HepG2 (cell line): ENCODE data around the gene ATRNL1. TPM values are rescaled to one million over a fixed set of nuclear protein-coding genes. Genes with fewer than 3 reads are reported as not detected.

ENCODE experiments used
- ATAC-seq: fragments of 200-7000 bp; cut with Tn5 transposase; 3 replicates; pipeline ENCODE4 v1.9.1; 2020; ENCODE audit warnings: mild to moderate bottlenecking, moderate library complexity
- BruUV-seq: library from RNA; stranded (reverse); fragments of 400-500 nt; replicated peaks from 2 replicates; lab custom pipeline; 2021; lab: Mats Ljungman, UMichigan
- CTCF ChIA-PET: fragments of 300-600 bp; formaldehyde crosslinking; extraction: SDS; loops from one replicate; lab custom pipeline; 2021; ENCODE audit warnings: low total read pairs, inconsistent platforms, low intra/inter-chr PET ratio; lab: Yijun Ruan, JAX
- POLR2A ChIA-PET: fragments of 350-600 bp; sonication (Branson Sonifier 250); formaldehyde crosslinking; loops from one replicate; lab custom pipeline; 2020; ENCODE audit warnings: antibody characterized with exemption, inconsistent platforms; lab: Yijun Ruan, JAX
- DNase-seq: peaks from one replicate; pipeline ENCODE4 v3.0.0-alpha.2; 2015; ENCODE audit warnings: low spot score
- FAIRE-seq: peaks from 3 replicates; lab custom pipeline; 2011; peaks lifted over from hg19 to GRCh38; lab: Jason Lieb, UNC
- H2AFZ ChIP-seq: one replicate; pipeline ENCODE4 v1.6.1; 2011; ENCODE audit warnings: low read length, inconsistent platforms
- H3K27ac ChIP-seq: fragments of 300-600 bp; 3 replicates; pipeline ENCODE4 v1.8.0; 2011; ENCODE audit warnings: mixed run types, mild to moderate bottlenecking, mixed read lengths, low read length, inconsistent platforms; ENCODE audit not compliant: insufficient read depth; ENCODE audit errors: extremely low read length
- H3K27me3 ChIP-seq, 2 experiments: fragments of 200-600 bp in 1 of 2; 2 replicates in 1 of 2; 3 replicates in 1 of 2; pipeline versions ENCODE4 v1.6.0 to v1.8.0; 2011; ENCODE audit warnings: low read length in 2 of 2, mild to moderate bottlenecking in 2 of 2, moderate library complexity in 2 of 2, inconsistent platforms in 1 of 2; ENCODE audit not compliant: insufficient read depth in 2 of 2, control insufficient read depth in 1 of 2
- H3K36me3 ChIP-seq, 2 experiments: fragments of 200-600 bp in 1 of 2; replicated peaks in 1 of 2; 2 replicates in 1 of 2; 3 replicates in 1 of 2; pipeline versions ENCODE4 v1.5.1 to v1.8.0; 2011; ENCODE audit warnings: low read length in 2 of 2, inconsistent platforms in 1 of 2; ENCODE audit not compliant: insufficient read depth in 2 of 2, control insufficient read depth in 1 of 2
- H3K4me1 ChIP-seq: 2 replicates; pipeline ENCODE4 v1.5.1; 2012; ENCODE audit warnings: low read length, inconsistent platforms; ENCODE audit not compliant: insufficient read depth
- H3K4me2 ChIP-seq: 2 replicates; pipeline ENCODE4 v1.6.0; 2011; ENCODE audit warnings: low read depth, low read length, inconsistent platforms
- H3K4me3 ChIP-seq, 3 experiments: fragments of 200-600 bp in 1 of 3; sonication (generic), shearing (Covaris generic) in 1 of 3; replicated peaks in 1 of 3; 2 replicates each; pipeline ENCODE4 v1.5.1; 2011 to 2016; ENCODE audit warnings: low read length in 3 of 3, inconsistent platforms in 2 of 3, low read depth in 2 of 3, mild to moderate bottlenecking in 2 of 3, control low read depth in 1 of 3, mixed read lengths in 1 of 3; ENCODE audit not compliant: insufficient read depth in 1 of 3
- H3K79me2 ChIP-seq: one replicate; pipeline ENCODE4 v1.6.1; 2011; ENCODE audit warnings: low read length, inconsistent platforms; ENCODE audit not compliant: insufficient read depth
- H3K9ac ChIP-seq: 2 replicates; pipeline ENCODE4 v1.6.0; 2011; ENCODE audit warnings: mild to moderate bottlenecking, low read depth, low read length, inconsistent platforms; ENCODE audit not compliant: insufficient read depth
- H3K9me3 ChIP-seq: 2 replicates; pipeline ENCODE4 v1.5.1; 2012; ENCODE audit warnings: mild to moderate bottlenecking, low read length
- H4K20me1 ChIP-seq: 2 replicates; pipeline ENCODE4 v1.6.0; 2011; ENCODE audit warnings: inconsistent platforms, mild to moderate bottlenecking, low read length, moderate library complexity; ENCODE audit not compliant: insufficient read depth
- ARNT ChIP-seq: fragments of 450-650 bp; IDR thresholded peaks from 2 replicates; pipeline ENCODE4 v1.6.1; 2017
- POLR2AphosphoS5 ChIP-seq: IDR thresholded peaks from 2 replicates; pipeline ENCODE4 v1.6.1; 2012; ENCODE audit warnings: low read depth, low read length
- ZBTB21 ChIP-seq: sonication (generic); formaldehyde crosslinking; IDR thresholded peaks from 2 replicates; pipeline ENCODE4 v1.4.0; 2020; ENCODE audit warnings: missing genetic modification reagents
- ZNF354B ChIP-seq: sonication (generic); formaldehyde crosslinking; IDR thresholded peaks from 2 replicates; pipeline ENCODE4 v1.8.0; 2022; ENCODE audit warnings: mild to moderate bottlenecking, missing genetic modification reagents
- ZNF564 ChIP-seq: sonication (generic); formaldehyde crosslinking; IDR thresholded peaks from 2 replicates; pipeline ENCODE4 v1.8.1; 2023; ENCODE audit warnings: mild to moderate bottlenecking, missing genetic modification reagents
- ZNF761 ChIP-seq: sonication (generic); formaldehyde crosslinking; conservative IDR thresholded peaks from 2 replicates; pipeline ENCODE4 v1.4.0; 2020; ENCODE audit warnings: mild to moderate bottlenecking, missing genetic modification reagents
- WGBS: methylation state at CpG from one replicate; pipeline ENCODE4 v1.1.6; 2017; ENCODE audit warnings: low lambda C conversion rate; 5-methylcytosine and 5-hydroxymethylcytosine counted together
- in situ Hi-C: cut with HindIII; loops from 2 replicates; pipeline ENCODE4 v1.10.0; 2017; ENCODE audit warnings: low pct_unique_long_range_greater_than_20kb; ENCODE audit not compliant: extremely low pct_ligation_motif_present
- intact Hi-C: fragments of 100-400 bp; cut with micrococcal nuclease; formaldehyde crosslinking; loops from one replicate; pipeline ENCODE4 v1.10.0; 2022; ENCODE audit not compliant: unreplicated experiment
- polyA plus RNA-seq, 8 experiments: library from polyadenylated mRNA; depleted of rRNA in 3 of 8; stranded (reverse) in 7 of 8; unstranded in 1 of 8; fragments of >200 nt; fragmentation: Illumina TruSeq in 4 of 8; extraction: Trizol in 4 of 8; gene quantifications; 2 replicates each; pipeline versions ENCODE4 v1.2.1 to v1.2.3, GENCODE V29; 2011 to 2016; ENCODE audit warnings: low read depth in 4 of 8, missing spikeins in 1 of 8, mixed read lengths in 1 of 8; ENCODE audit not compliant: insufficient read depth in 1 of 8
- total RNA-seq, 5 experiments: library from RNA; depleted of rRNA; stranded (reverse); fragments of >200 nt; fragmentation: Illumina TruSeq; extraction: Trizol; gene quantifications; 2 replicates each; pipeline ENCODE4 v1.2.3, GENCODE V29; 2016; ENCODE audit warnings: low read depth in 1 of 5
- TF ChIP-seq, protein P1 (sequence below): sonication (generic); formaldehyde crosslinking; IDR thresholded peaks from 2 replicates; pipeline ENCODE4 v1.5.0; 2020; ENCODE audit warnings: missing genetic modification reagents, mild to moderate bottlenecking, borderline replicate concordance
- TF ChIP-seq, protein P2 (sequence below): sonication (generic); formaldehyde crosslinking; IDR thresholded peaks from 2 replicates; pipeline ENCODE4 v1.4.0; 2020; ENCODE audit warnings: low read depth, mild to moderate bottlenecking, missing genetic modification reagents
- TF ChIP-seq, protein P3 (sequence below): sonication (generic); formaldehyde crosslinking; IDR thresholded peaks from 2 replicates; pipeline ENCODE4 v1.4.0; 2020; ENCODE audit warnings: mild to moderate bottlenecking, missing genetic modification reagents

Gene ATRNL1
- total and polyA plus RNA-seq, 2 of the 13 experiments (the other 11 are each of a cell fraction or from before 2014, with no cell fraction given), result 0.04 TPM; not detected in 1

- TF ChIP-seq ZNF354B (CRISPR knock-in tag) (no peak), ZBTB21 (CRISPR knock-in tag) (no peak), POLR2AphosphoS5 (no peak), ZNF761 (CRISPR knock-in tag) (no peak), ARNT (no peak), ZNF564 (no peak)
- TF ChIP-seq, protein P1, sequence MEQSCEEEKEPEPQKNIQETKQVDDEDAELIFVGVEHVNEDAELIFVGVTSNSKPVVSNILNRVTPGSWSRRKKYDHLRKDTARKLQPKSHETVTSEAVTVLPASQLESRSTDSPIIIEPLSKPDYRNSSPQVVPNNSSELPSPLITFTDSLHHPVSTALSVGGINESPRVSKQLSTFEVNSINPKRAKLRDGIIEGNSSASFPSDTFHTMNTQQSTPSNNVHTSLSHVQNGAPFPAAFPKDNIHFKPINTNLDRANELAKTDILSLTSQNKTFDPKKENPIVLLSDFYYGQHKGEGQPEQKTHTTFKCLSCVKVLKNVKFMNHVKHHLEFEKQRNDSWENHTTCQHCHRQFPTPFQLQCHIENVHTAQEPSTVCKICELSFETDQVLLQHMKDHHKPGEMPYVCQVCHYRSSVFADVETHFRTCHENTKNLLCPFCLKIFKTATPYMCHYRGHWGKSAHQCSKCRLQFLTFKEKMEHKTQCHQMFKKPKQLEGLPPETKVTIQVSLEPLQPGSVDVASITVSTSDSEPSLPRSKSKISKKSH (CRISPR knock-in tag), result no peak
- TF ChIP-seq, protein P2, sequence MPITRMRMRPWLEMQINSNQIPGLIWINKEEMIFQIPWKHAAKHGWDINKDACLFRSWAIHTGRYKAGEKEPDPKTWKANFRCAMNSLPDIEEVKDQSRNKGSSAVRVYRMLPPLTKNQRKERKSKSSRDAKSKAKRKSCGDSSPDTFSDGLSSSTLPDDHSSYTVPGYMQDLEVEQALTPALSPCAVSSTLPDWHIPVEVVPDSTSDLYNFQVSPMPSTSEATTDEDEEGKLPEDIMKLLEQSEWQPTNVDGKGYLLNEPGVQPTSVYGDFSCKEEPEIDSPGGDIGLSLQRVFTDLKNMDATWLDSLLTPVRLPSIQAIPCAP (CRISPR knock-in tag), result no peak
- TF ChIP-seq, protein P3, sequence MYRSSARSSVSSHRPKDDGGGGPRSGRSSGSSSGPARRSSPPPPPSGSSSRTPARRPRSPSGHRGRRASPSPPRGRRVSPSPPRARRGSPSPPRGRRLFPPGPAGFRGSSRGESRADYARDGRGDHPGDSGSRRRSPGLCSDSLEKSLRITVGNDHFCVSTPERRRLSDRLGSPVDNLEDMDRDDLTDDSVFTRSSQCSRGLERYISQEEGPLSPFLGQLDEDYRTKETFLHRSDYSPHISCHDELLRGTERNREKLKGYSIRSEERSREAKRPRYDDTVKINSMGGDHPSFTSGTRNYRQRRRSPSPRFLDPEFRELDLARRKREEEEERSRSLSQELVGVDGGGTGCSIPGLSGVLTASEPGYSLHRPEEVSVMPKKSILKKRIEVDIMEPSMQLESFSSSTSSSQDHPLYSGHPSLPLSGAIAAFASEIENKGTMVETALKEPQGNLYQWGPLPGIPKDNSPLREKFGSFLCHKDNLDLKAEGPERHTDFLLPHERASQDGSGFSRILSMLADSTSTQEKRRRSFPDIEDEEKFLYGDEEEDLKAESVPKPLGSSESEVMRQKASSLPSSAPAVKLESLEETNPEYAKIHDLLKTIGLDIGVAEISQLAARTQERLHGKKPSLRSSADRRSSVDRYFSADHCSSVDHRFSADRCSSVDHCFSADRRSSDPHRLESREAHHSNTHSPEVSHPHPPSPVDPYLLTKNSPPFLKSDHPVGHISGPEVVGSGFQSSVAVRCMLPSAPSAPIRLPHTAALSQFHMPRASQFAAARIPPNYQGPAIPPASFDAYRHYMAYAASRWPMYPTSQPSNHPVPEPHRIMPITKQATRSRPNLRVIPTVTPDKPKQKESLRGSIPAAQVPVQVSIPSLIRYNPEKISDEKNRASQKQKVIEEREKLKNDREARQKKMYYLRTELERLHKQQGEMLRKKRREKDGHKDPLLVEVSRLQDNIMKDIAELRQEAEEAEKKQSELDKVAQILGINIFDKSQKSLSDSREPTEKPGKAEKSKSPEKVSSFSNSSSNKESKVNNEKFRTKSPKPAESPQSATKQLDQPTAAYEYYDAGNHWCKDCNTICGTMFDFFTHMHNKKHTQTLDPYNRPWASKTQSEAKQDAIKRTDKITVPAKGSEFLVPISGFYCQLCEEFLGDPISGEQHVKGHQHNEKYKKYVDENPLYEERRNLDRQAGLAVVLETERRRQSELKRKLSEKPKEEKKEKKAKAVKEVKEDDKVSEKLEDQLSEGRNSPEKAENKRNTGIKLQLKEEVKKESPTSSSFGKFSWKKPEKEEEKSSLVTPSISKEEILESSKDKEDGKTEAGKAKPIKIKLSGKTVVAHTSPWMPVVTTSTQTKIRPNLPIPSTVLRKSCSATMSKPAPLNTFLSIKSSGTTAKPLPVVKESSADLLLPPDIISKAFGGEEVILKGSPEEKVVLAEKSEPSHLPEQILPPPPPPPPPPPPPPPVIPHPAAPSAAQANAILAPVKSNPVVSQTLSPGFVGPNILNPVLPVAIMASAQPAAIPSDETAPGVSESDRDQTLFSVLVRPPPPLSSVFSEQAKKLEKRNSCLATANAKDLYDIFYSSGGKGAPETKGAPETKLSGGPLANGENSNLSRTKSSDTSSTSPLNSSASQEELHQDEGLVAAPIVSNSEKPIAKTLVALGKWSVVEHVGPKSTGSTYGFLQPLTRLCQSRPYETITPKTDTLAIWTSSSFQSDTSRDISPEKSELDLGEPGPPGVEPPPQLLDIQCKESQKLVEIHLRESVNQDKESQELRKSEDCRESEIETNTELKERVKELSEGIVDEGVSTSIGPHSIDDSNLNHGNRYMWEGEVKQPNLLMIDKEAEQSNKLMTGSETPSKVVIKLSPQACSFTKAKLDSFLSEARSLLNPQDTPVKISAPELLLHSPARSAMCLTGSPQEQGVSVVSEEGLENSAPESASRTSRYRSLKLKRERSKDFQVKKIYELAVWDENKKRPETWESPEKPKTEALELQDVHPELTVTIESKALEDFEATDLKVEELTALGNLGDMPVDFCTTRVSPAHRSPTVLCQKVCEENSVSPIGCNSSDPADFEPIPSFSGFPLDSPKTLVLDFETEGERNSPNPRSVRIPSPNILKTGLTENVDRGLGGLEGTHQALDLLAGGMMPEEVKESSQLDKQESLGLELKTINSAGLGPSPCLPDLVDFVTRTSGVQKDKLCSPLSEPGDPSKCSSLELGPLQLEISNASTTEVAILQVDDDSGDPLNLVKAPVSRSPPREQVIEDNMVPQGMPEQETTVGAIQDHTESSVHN (CRISPR knock-in tag), result no peak
- TF ChIP-seq, all 625 proteins: peak for 0
- Histone ChIP-seq H3K27me3 (no peaks in the 10 kb centered on the region), H3K4me3 (no peak overlapping the region), H3K27ac (no peak overlapping the region), H3K4me2 (no peak overlapping the region), H3K9me3 (no peaks in the 10 kb centered on the region), H3K9ac (no peak overlapping the region), H3K36me3 (no peaks in the 10 kb centered on the region), H2AFZ (no peak overlapping the region), H3K79me2 (no peaks in the 10 kb centered on the region), H3K4me1 (no peaks in the 10 kb centered on the region), H4K20me1 (no peaks in the 10 kb centered on the region)
- no TSS peak for BruUV-seq
- CTCF ChIA-PET, result no interaction called here
- DNase-seq (no peak), ATAC-seq (no peak), FAIRE-seq (no peak)
- 30% methylated on average over 2 of the region's 2 CpGs for WGBS
- in situ Hi-C loops (no loop called here), intact Hi-C loops (no loop called here)
- POLR2A ChIA-PET, result no interaction called here
Observed at GRCh38 chr10:115935731-115936130, 842.6 kb downstream of the ATRNL1 start.
